Measurements from ENCODE around the gene SLC28A1. TPM values are rescaled to one million over a fixed set of nuclear protein-coding genes. Genes with fewer than 3 reads are reported as not detected.

SLC28A1 gene
- total RNA-seq, 4 donors from 2014 or later: not detected

- TF ChIP-seq CTCF (IDR thresholded peaks at IDR 0.05; ENCODE audit: low read depth): no peak
Measured at GRCh38 chr15:84924077-84924731, 39.7 kb downstream of the SLC28A1 start.

- TF ChIP-seq CTCF (IDR thresholded peaks at IDR 0.05; ENCODE audit: low read depth): no peak
Measured at GRCh38 chr15:84925906-84926305, 41.4 kb downstream of the SLC28A1 start.

GRCh38 chr15:84926491-84927230 lies 42.2 kb downstream of the SLC28A1 start:
- no peak for TF ChIP-seq CTCF (IDR thresholded peaks at IDR 0.05; ENCODE audit: low read depth)

GRCh38 chr15:84928843-84929168 lies 44.3 kb downstream of the SLC28A1 start:
- no peak for TF ChIP-seq CTCF (IDR thresholded peaks at IDR 0.05; ENCODE audit: low read depth)

- no peak for TF ChIP-seq CTCF (IDR thresholded peaks at IDR 0.05; ENCODE audit: low read depth)
Measured at GRCh38 chr15:84929795-84930603, 45.5 kb downstream of the SLC28A1 start.

- no peak for TF ChIP-seq CTCF (IDR thresholded peaks at IDR 0.05; ENCODE audit: low read depth)
Measured at GRCh38 chr15:84934942-84935729, 50.7 kb downstream of the SLC28A1 start.
